ENCODE data around the gene ZNF277.
A peak's percentile ranks its signal among the peaks of the same experiment; 100 is the strongest.

The ZNF277 gene

GRCh38 chr7:112206238-112206990 is at the start of gene ZNF277, which contains the start of gene DOCK4:
Gene ZNF277, plus strand, starts transcription at chr7:112206695. Its CDS starts 22 bp downstream, at chr7:112206717.
Gene DOCK4, minus strand, starts transcription at chr7:112206399. Its CDS starts 261 bp downstream, at chr7:112206138.
- DNase-seq (ENCODE audit: low read depth): peak; percentile 89

GRCh38 chr7:112157072-112157471 is 49.4 kb upstream of the ZNF277 start:
- DNase-seq (ENCODE audit: low read depth): peak; percentile 63

- no peak for DNase-seq (ENCODE audit: low read depth)
These were observed 47.1 kb upstream of the ZNF277 start for GRCh38 chr7:112159351-112159750.

GRCh38 chr7:112160130-112160770 is 46.2 kb upstream of the ZNF277 start:
- no peak for DNase-seq (ENCODE audit: low read depth)

- DNase-seq (ENCODE audit: low read depth): no peak
These were observed 45.7 kb upstream of the ZNF277 start for GRCh38 chr7:112160771-112161150.

GRCh38 chr7:112161253-112162141 is 45.0 kb upstream of the ZNF277 start:
- no peak for DNase-seq (ENCODE audit: low read depth)

- DNase-seq (ENCODE audit: low read depth): no peak
These were observed 44.2 kb upstream of the ZNF277 start for GRCh38 chr7:112162142-112162766.

GRCh38 chr7:112162784-112163506 is 43.5 kb upstream of the ZNF277 start:
- DNase-seq (ENCODE audit: low read depth): no peak

- DNase-seq (ENCODE audit: low read depth): no peak
These were observed 39.3 kb upstream of the ZNF277 start for GRCh38 chr7:112167147-112167546.

- no peak for DNase-seq (ENCODE audit: low read depth)
These were observed 37.6 kb upstream of the ZNF277 start for GRCh38 chr7:112168915-112169314.

- no peak for DNase-seq (ENCODE audit: low read depth)
These were observed 34.8 kb upstream of the ZNF277 start for GRCh38 chr7:112171673-112172072.

- DNase-seq (ENCODE audit: low read depth): no peak
These were observed 33.5 kb upstream of the ZNF277 start for GRCh38 chr7:112172870-112173567.

GRCh38 chr7:112173568-112173905 is 33.0 kb upstream of the ZNF277 start:
- no peak for DNase-seq (ENCODE audit: low read depth)

- DNase-seq (ENCODE audit: low read depth): no peak
These were observed 32.3 kb upstream of the ZNF277 start for GRCh38 chr7:112174192-112174591.

GRCh38 chr7:112176241-112176640 is 30.3 kb upstream of the ZNF277 start:
- no peak for DNase-seq (ENCODE audit: low read depth)

- DNase-seq (ENCODE audit: low read depth): no peak
These were observed 29.6 kb upstream of the ZNF277 start for GRCh38 chr7:112176693-112177415.

GRCh38 chr7:112180223-112180622 is 26.3 kb upstream of the ZNF277 start:
- no peak for DNase-seq (ENCODE audit: low read depth)

GRCh38 chr7:112182749-112183148 is 23.7 kb upstream of the ZNF277 start:
- no peak for DNase-seq (ENCODE audit: low read depth)

GRCh38 chr7:112183266-112183665 is 23.2 kb upstream of the ZNF277 start:
- DNase-seq (ENCODE audit: low read depth): no peak

- DNase-seq (ENCODE audit: low read depth): no peak
These were observed 22.0 kb upstream of the ZNF277 start for GRCh38 chr7:112184455-112184854.
